Lung (tissue), 12 donors: ENCODE data around the gene WDR45B. TPM values are rescaled to one million over a fixed set of nuclear protein-coding genes. Genes with fewer than 3 reads are reported as not detected.
"Not testable (repeated sequence)": the region's sequence is repeated elsewhere in the genome, so short reads cannot be mapped to it uniquely, and the experiment has no call there.

Experiments
- ATAC-seq: fragments of 200-7000 bp; cut with Tn5 transposase; one replicate; pipeline ENCODE4 v1.9.1; 2020; ENCODE audit warnings: moderate number of reproducible peaks; ENCODE audit not compliant: insufficient read depth, low FRiP score
- DNase-seq, 3 donors: peaks; one replicate each; pipeline ENCODE4 v3.0.0-alpha.2; 2013 to 2017
- H3K27ac ChIP-seq, 2 donors: one replicate each; pipeline ENCODE4 v1.5.1; 2013; ENCODE audit warnings: mild to moderate bottlenecking in 2 of 2, moderate library complexity in 2 of 2, control low read depth in 1 of 2, inconsistent platforms in 1 of 2, low read depth in 1 of 2, low read length in 1 of 2
- H3K27me3 ChIP-seq, 3 donors: one replicate each; pipeline ENCODE4 v1.5.1; 2013; ENCODE audit warnings: low read length in 2 of 3; ENCODE audit not compliant: control insufficient read depth in 3 of 3, insufficient read depth in 3 of 3
- H3K36me3 ChIP-seq, 4 donors: one replicate each; pipeline ENCODE4 v1.5.1; 2013; ENCODE audit warnings: low read length in 4 of 4, mild to moderate bottlenecking in 1 of 4, moderate library complexity in 1 of 4; ENCODE audit not compliant: control insufficient read depth in 4 of 4, insufficient read depth in 4 of 4
- H3K4me1 ChIP-seq, 5 donors: one replicate each; pipeline ENCODE4 v1.5.1; 2013; ENCODE audit warnings: low read length in 5 of 5, mild to moderate bottlenecking in 2 of 5, moderate library complexity in 1 of 5; ENCODE audit not compliant: control insufficient read depth in 5 of 5, insufficient read depth in 5 of 5
- H3K4me3 ChIP-seq: one replicate; pipeline ENCODE4 v1.5.1; 2013; ENCODE audit warnings: mild to moderate bottlenecking, control low read depth, moderate library complexity
- H3K9ac ChIP-seq, 2 donors: one replicate each; pipeline ENCODE4 v1.5.1; 2013; ENCODE audit warnings: low read length in 2 of 2, control low read depth in 1 of 2; ENCODE audit not compliant: insufficient read depth in 1 of 2
- H3K9me3 ChIP-seq, 4 donors: one replicate each; pipeline ENCODE4 v1.5.1; 2013; ENCODE audit warnings: low read length in 3 of 4, mild to moderate bottlenecking in 1 of 4, moderate library complexity in 1 of 4; ENCODE audit not compliant: control insufficient read depth in 4 of 4, insufficient read depth in 3 of 4
- CTCF ChIP-seq: IDR thresholded peaks from 2 replicates; pipeline ENCODE4 v1.5.1; 2012; ENCODE audit warnings: mild to moderate bottlenecking; ENCODE audit errors: control extremely low read depth, extremely low read depth
- WGBS, 2 donors: extraction: QIAGEN DNeasy Blood & Tissue Kit; methylation state at CpG; one replicate each; pipeline ENCODE4 v1.1.7; 2013; 5-methylcytosine and 5-hydroxymethylcytosine counted together
- polyA plus RNA-seq, 2 donors: library from polyadenylated mRNA; stranded (reverse); fragments of 200-250 nt; gene quantifications; one replicate each; pipeline ENCODE4 v1.2.1, GENCODE V29; 2013
- total RNA-seq, 2 donors: library from RNA; depleted of rRNA in 1 of 2; stranded (reverse); fragments of >200 nt in 1 of 2; gene quantifications; one replicate each; pipeline ENCODE4 v1.2.1, GENCODE V29; 2014 to 2021
- donor health status: control.
- donor health status: control.
- donor health status: Bipolar disorder and iron deficiency.
- donor health status: healthy.
- donor health status: DM: yes; HTN: yes; CAD: no.

The WDR45B gene
- total and polyA plus RNA-seq, 4 donors = 39.6 to 92.8 (median 65.0) TPM

- ATAC-seq (no peak), DNase-seq (no peak)
- peaks cover 0 to 18% (median 16%) of the 10 kb centered on the region in 4 donors for H3K36me3 ChIP-seq
- no peak overlapping the region for H3K4me3 ChIP-seq
- no peak for TF ChIP-seq CTCF
- peaks cover 0 to 3% (median 0%) of the 10 kb centered on the region in 4 donors for H3K9me3 ChIP-seq
- no peak overlapping the region for H3K27ac ChIP-seq
- no peaks in the 10 kb centered on the region for H3K27me3 ChIP-seq
- WGBS, 2 donors = 94 to 95% methylated on average over 19 of the region's 19 CpGs
- H3K4me1 ChIP-seq = no peaks in the 10 kb centered on the region
- H3K9ac ChIP-seq = no peak overlapping the region
Observed at GRCh38 chr17:82657926-82658325, 9.7 kb upstream of the WDR45B start.

- ATAC-seq = no peak
Observed at GRCh38 chr17:82656266-82656665, 8.0 kb upstream of the WDR45B start.

GRCh38 chr17:82655523-82655922 lies 7.3 kb upstream of the WDR45B start:
- 64 to 74% methylated on average over 13 of the region's 13 CpGs for WGBS, 2 donors
- Histone ChIP-seq H3K9ac (no peak overlapping the region), H3K4me1 (no peaks in the 10 kb centered on the region), H3K27ac (no peak overlapping the region), H3K9me3 (peaks cover 0 to 2% (median 0%) of the 10 kb centered on the region in 4 donors), H3K27me3 (no peaks in the 10 kb centered on the region), H3K4me3 (no peak overlapping the region), H3K36me3 (peaks cover 0 to 16% (median 14%) of the 10 kb centered on the region in 4 donors)
- no peak for ATAC-seq
- no peak for DNase-seq
- no peak for TF ChIP-seq CTCF

More at GRCh38 chr17:82656266-82656665, 8.0 kb upstream of the WDR45B start:
- H3K27me3 ChIP-seq = no peaks in the 10 kb centered on the region
- WGBS, 2 donors = 93 to 94% methylated on average over 16 of the region's 16 CpGs
- TF ChIP-seq CTCF = no peak
- H3K36me3 ChIP-seq = peaks cover 0 to 18% (median 16%) of the 10 kb centered on the region in 4 donors
- H3K27ac ChIP-seq = no peak overlapping the region
- no peak overlapping the region for H3K4me3 ChIP-seq
- H3K9me3 ChIP-seq = peaks cover 0 to 3% (median 0%) of the 10 kb centered on the region in 4 donors
- no peak for DNase-seq
- no peaks in the 10 kb centered on the region for H3K4me1 ChIP-seq
- H3K9ac ChIP-seq = no peak overlapping the region

- Histone ChIP-seq H3K27ac (peak overlapping the region in 1 of 2 donors; percentile 41), H3K4me3 (no peak overlapping the region), H3K27me3 (no peaks in the 10 kb centered on the region), H3K4me1 (no peaks in the 10 kb centered on the region), H3K9ac (no peak overlapping the region), H3K36me3 (peaks cover 0 to 14% (median 10%) of the 10 kb centered on the region in 4 donors), H3K9me3 (no peaks in the 10 kb centered on the region)
- TF ChIP-seq CTCF = no peak
- ATAC-seq = no peak
- 21 to 49% methylated on average over 15 of the region's 15 CpGs for WGBS, 2 donors
- DNase-seq = no peak
Observed at GRCh38 chr17:82655038-82655479, 6.8 kb upstream of the WDR45B start.

GRCh38 chr17:82654611-82655010 lies 6.4 kb upstream of the WDR45B start:
- H3K27me3 ChIP-seq, ATAC-seq, H3K4me3 ChIP-seq, H3K9me3 ChIP-seq, DNase-seq, H3K9ac ChIP-seq, H3K4me1 ChIP-seq: not testable (repeated sequence)
- WGBS, 2 donors = 76 to 90% methylated on average over 6 of the region's 6 CpGs
- peaks cover 0 to 14% (median 7%) of the 10 kb centered on the region in 4 donors for H3K36me3 ChIP-seq
- H3K27ac ChIP-seq = peak overlapping the region in 1 of 2 donors; percentile 26
